HEK293T (cell line): ENCODE measurements around the gene FCMR.

Experiments used
- CTCF ChIA-PET: fragments of 350-600 bp; formaldehyde crosslinking; extraction: SDS; loops from one replicate; lab custom pipeline; 2021; ENCODE audit warnings: antibody characterized with exemption, inconsistent platforms; lab: Yijun Ruan, JAX
- POLR2A ChIA-PET: fragments of 350-600 bp; formaldehyde crosslinking; extraction: SDS; loops from one replicate; lab custom pipeline; 2020; ENCODE audit warnings: antibody characterized with exemption, inconsistent platforms; lab: Yijun Ruan, JAX
- DNase-seq: peaks from one replicate; pipeline ENCODE4 v3.0.0; 2012; ENCODE audit warnings: mixed read lengths; ENCODE audit errors: extremely low spot score
- ARNT ChIP-seq: fragments of 450-650 bp; IDR thresholded peaks from 2 replicates; pipeline ENCODE4 v1.6.1; 2017; ENCODE audit warnings: mild to moderate bottlenecking
- BHLHE40 ChIP-seq: fragments of 450-650 bp; IDR thresholded peaks from 2 replicates; pipeline ENCODE4 v1.6.1; 2016; ENCODE audit warnings: mild to moderate bottlenecking, moderate library complexity, borderline replicate concordance
- CTBP1 ChIP-seq: fragments of 450-650 bp; IDR thresholded peaks from 2 replicates; pipeline ENCODE4 v1.6.1; 2016; ENCODE audit warnings: borderline replicate concordance
- ELF4 ChIP-seq: fragments of 450-650 bp; IDR thresholded peaks from 2 replicates; pipeline ENCODE4 v1.6.1; 2017; ENCODE audit warnings: antibody characterized with exemption
- FOXA1 ChIP-seq: fragments of 450-650 bp; IDR thresholded peaks from 2 replicates; pipeline ENCODE4 v1.6.1; 2016; ENCODE audit warnings: mild to moderate bottlenecking
- FOXK2 ChIP-seq: fragments of 450-650 bp; IDR thresholded peaks from 2 replicates; pipeline ENCODE4 v1.6.1; 2016; ENCODE audit warnings: mild to moderate bottlenecking
- FOXM1 ChIP-seq: fragments of 450-650 bp; IDR thresholded peaks from 2 replicates; pipeline ENCODE4 v1.6.1; 2017; ENCODE audit warnings: mild to moderate bottlenecking, borderline replicate concordance
- HDGF ChIP-seq: fragments of 450-650 bp; IDR thresholded peaks from 2 replicates; pipeline ENCODE4 v1.6.1; 2017; ENCODE audit warnings: antibody characterized with exemption, borderline replicate concordance
- L3MBTL2 ChIP-seq: fragments of 450-650 bp; conservative IDR thresholded peaks from 2 replicates; pipeline ENCODE4 v1.6.1; 2016; ENCODE audit warnings: mild to moderate bottlenecking
- LEF1 ChIP-seq: fragments of 450-650 bp; IDR thresholded peaks from 2 replicates; pipeline ENCODE4 v1.6.1; 2017; ENCODE audit warnings: mild to moderate bottlenecking, borderline replicate concordance
- NFRKB ChIP-seq: fragments of 450-650 bp; IDR thresholded peaks from 2 replicates; pipeline ENCODE4 v1.6.1; 2016; ENCODE audit warnings: mild to moderate bottlenecking, moderate library complexity
- PKNOX1 ChIP-seq: fragments of 450-650 bp; IDR thresholded peaks from 2 replicates; pipeline ENCODE4 v1.6.1; 2016
- SP1 ChIP-seq: fragments of 450-650 bp; IDR thresholded peaks from 2 replicates; pipeline ENCODE4 v1.6.1; 2017
- SUZ12 ChIP-seq: fragments of 450-650 bp; IDR thresholded peaks from 2 replicates; pipeline ENCODE4 v1.6.1; 2016; ENCODE audit warnings: mild to moderate bottlenecking
- TARDBP ChIP-seq: fragments of 450-650 bp; IDR thresholded peaks from 2 replicates; pipeline ENCODE4 v1.6.1; 2016
- ZNF384 ChIP-seq: fragments of 450-650 bp; IDR thresholded peaks from 2 replicates; pipeline ENCODE4 v1.6.1; 2016

The FCMR gene

GRCh38 chr1:206883876-206884275 is 37.9 kb downstream of the FCMR start:
- TF ChIP-seq NFRKB (no peak), ARNT (no peak), CTBP1 (no peak), TARDBP (no peak), L3MBTL2 (no peak), FOXM1 (no peak), HDGF (no peak), LEF1 (no peak), SP1 (no peak), SUZ12 (no peak), FOXK2 (no peak), ZNF384 (no peak), PKNOX1 (no peak), FOXA1 (no peak), BHLHE40 (no peak), ELF4 (no peak)
- no peak for DNase-seq
- ChIA-PET POLR2A (no interaction called here), CTCF (interaction anchor here (1.6 kb wide), 1 partner anchor 19 kb away, joined by 4 read pairs; the partner anchor contains the start of gene IL20)

- TF ChIP-seq CTBP1 (no peak), FOXA1 (no peak), FOXM1 (no peak), ELF4 (no peak), PKNOX1 (no peak), ZNF384 (no peak), TARDBP (no peak), L3MBTL2 (no peak), SP1 (no peak), HDGF (no peak), LEF1 (no peak), BHLHE40 (no peak), FOXK2 (no peak), NFRKB (no peak), ARNT (no peak), SUZ12 (no peak)
- DNase-seq, result no peak
- POLR2A ChIA-PET, result no interaction called here
- CTCF ChIA-PET, result no interaction called here
These were observed 38.6 kb downstream of the FCMR start for GRCh38 chr1:206883160-206883559.

- no peak for DNase-seq
- CTCF ChIA-PET, result no interaction called here
- TF ChIP-seq ELF4, result no peak
- TF ChIP-seq ARNT, result no peak
- no peak for TF ChIP-seq LEF1
- no peak for TF ChIP-seq FOXM1
- TF ChIP-seq SP1, result no peak
- TF ChIP-seq HDGF, result no peak
- TF ChIP-seq SUZ12, result no peak
- no peak for TF ChIP-seq TARDBP
- no peak for TF ChIP-seq L3MBTL2
- no peak for TF ChIP-seq ZNF384
- TF ChIP-seq FOXK2, result no peak
- TF ChIP-seq PKNOX1, result no peak
- no peak for TF ChIP-seq FOXA1
- no peak for TF ChIP-seq BHLHE40
- TF ChIP-seq NFRKB, result no peak
- POLR2A ChIA-PET, result no interaction called here
These were observed 39.2 kb downstream of the FCMR start for GRCh38 chr1:206882555-206882954.

GRCh38 chr1:206880314-206880713 is 41.4 kb downstream of the FCMR start:
- ChIA-PET POLR2A (no interaction called here), CTCF (no interaction called here)
- DNase-seq, result no peak
- TF ChIP-seq FOXA1, result no peak
- no peak for TF ChIP-seq L3MBTL2
- TF ChIP-seq FOXM1, result no peak
- TF ChIP-seq ELF4, result no peak
- TF ChIP-seq BHLHE40, result no peak
- TF ChIP-seq SP1, result no peak
- no peak for TF ChIP-seq HDGF

- TF ChIP-seq ARNT, result no peak
- TF ChIP-seq ZNF384, result no peak
- TF ChIP-seq FOXM1, result no peak
- no peak for TF ChIP-seq L3MBTL2
- no peak for TF ChIP-seq SP1
- no peak for TF ChIP-seq SUZ12
- TF ChIP-seq ELF4, result no peak
- TF ChIP-seq TARDBP, result no peak
- no peak for TF ChIP-seq FOXA1
- no peak for TF ChIP-seq LEF1
- no peak for TF ChIP-seq CTBP1
- no peak for TF ChIP-seq NFRKB
- no peak for TF ChIP-seq HDGF
- TF ChIP-seq FOXK2, result no peak
- no peak for TF ChIP-seq BHLHE40
- no peak for TF ChIP-seq PKNOX1
- POLR2A ChIA-PET, result no interaction called here
- DNase-seq, result no peak
- CTCF ChIA-PET, result interaction anchor here (0.9 kb wide), 1 partner anchor 30 kb away, joined by 3 read pairs; no protein-coding TSS in a partner anchor
These were observed 43.3 kb downstream of the FCMR start for GRCh38 chr1:206878456-206878855.
